B cell (primary cell): ENCODE measurements around the gene ARL2. TPM values are rescaled to one million over a fixed set of nuclear protein-coding genes. Genes with fewer than 3 reads are reported as not detected.

Experiments used
- ATAC-seq: fragments of 200-7000 bp; cut with Tn5 transposase; one replicate; pipeline ENCODE4 v1.10.0; 2021; ENCODE audit warnings: low read depth, mild to moderate bottlenecking, moderate number of reproducible peaks, moderate library complexity
- CTCF ChIA-PET: fragments of 350-600 bp; sonication (Branson Sonifier 250); formaldehyde crosslinking; loops from one replicate; lab custom pipeline; 2021; ENCODE audit warnings: antibody characterized with exemption, inconsistent platforms; lab: Charles Lee
- POLR2A ChIA-PET: fragments of 350-600 bp; sonication (Branson Sonifier 250); formaldehyde crosslinking; loops from one replicate; lab custom pipeline; 2021; ENCODE audit warnings: antibody characterized with exemption; lab: Charles Lee
- DNase-seq: peaks from one replicate; pipeline ENCODE4 v3.0.0; 2013
- H2AFZ ChIP-seq: 2 replicates; pipeline ENCODE4 v1.6.1; 2012; ENCODE audit warnings: mild to moderate bottlenecking, low read depth, low read length; ENCODE audit not compliant: insufficient read depth, poor library complexity, severe bottlenecking
- H3K27ac ChIP-seq, 2 donors: 1 replicate in 1 of 2; 2 replicates in 1 of 2; pipeline ENCODE4 v1.5.1; 2012 to 2013; ENCODE audit warnings: low read length in 2 of 2, mild to moderate bottlenecking in 2 of 2, moderate library complexity in 1 of 2
- H3K27me3 ChIP-seq, 4 experiments: fragments of 200-600 bp in 1 of 4; sonication (generic) in 1 of 4; replicated peaks in 1 of 4; 1 replicate in 2 of 4; 2 replicates in 2 of 4; pipeline versions ENCODE4 v1.6.1 to v1.7.0; 2013 to 2016; ENCODE audit warnings: low read length in 3 of 4, mild to moderate bottlenecking in 2 of 4, mixed read lengths in 1 of 4, moderate library complexity in 1 of 4; ENCODE audit not compliant: insufficient read depth in 4 of 4, control insufficient read depth in 3 of 4; ENCODE audit errors: control extremely low read depth in 1 of 4
- H3K36me3 ChIP-seq, 2 experiments: replicated peaks in 1 of 2; 1 replicate in 1 of 2; 2 replicates in 1 of 2; pipeline versions ENCODE4 v1.6.1 to v1.7.1; 2013; ENCODE audit warnings: low read length in 1 of 2; ENCODE audit not compliant: insufficient read depth in 2 of 2, control insufficient read depth in 1 of 2; ENCODE audit errors: control extremely low read depth in 1 of 2, extremely low read depth in 1 of 2
- H3K4me1 ChIP-seq, 2 donors: fragments of 200-600 bp in 1 of 2; sonication (generic) in 1 of 2; 1 replicate in 1 of 2; 2 replicates in 1 of 2; pipeline versions ENCODE4 v1.5.1 to v1.6.1; 2013 to 2017; ENCODE audit warnings: low read length in 2 of 2; ENCODE audit not compliant: control insufficient read depth in 2 of 2, insufficient read depth in 2 of 2
- H3K4me2 ChIP-seq: replicated peaks from 2 replicates; pipeline ENCODE3; 2012; ENCODE audit warnings: mild to moderate bottlenecking, low read depth, low read length; ENCODE audit not compliant: poor library complexity, severe bottlenecking
- H3K4me3 ChIP-seq, 5 experiments: fragments of 200-600 bp in 1 of 5; sonication (generic) in 1 of 5; 1 replicate in 3 of 5; 2 replicates in 2 of 5; pipeline versions ENCODE4 v1.5.1 to v1.7.0; 2011 to 2016; ENCODE audit warnings: low read length in 4 of 5, mild to moderate bottlenecking in 4 of 5, low read depth in 2 of 5, control low read depth in 1 of 5, moderate library complexity in 1 of 5; ENCODE audit not compliant: insufficient read depth in 1 of 5; ENCODE audit errors: control extremely low read depth in 1 of 5, extremely low read depth in 1 of 5
- H3K79me2 ChIP-seq: fragments of 200-600 bp; sonication (generic); one replicate; pipeline ENCODE4 v1.6.0; 2016; ENCODE audit warnings: low read length; ENCODE audit not compliant: control insufficient read depth, insufficient read depth
- H3K9ac ChIP-seq: fragments of 200-600 bp; sonication (generic); 2 replicates; pipeline ENCODE4 v1.6.1; 2017; ENCODE audit warnings: mild to moderate bottlenecking, low read length, moderate library complexity
- H3K9me3 ChIP-seq, 3 donors: one replicate each; pipeline versions ENCODE4 v1.6.1 to v1.7.1; 2013; ENCODE audit warnings: low read length in 2 of 3; ENCODE audit not compliant: control insufficient read depth in 2 of 3, insufficient read depth in 1 of 3; ENCODE audit errors: control extremely low read depth in 1 of 3
- H4K20me1 ChIP-seq: 2 replicates; pipeline ENCODE4 v1.6.0; 2012; ENCODE audit warnings: mild to moderate bottlenecking, low read length; ENCODE audit not compliant: insufficient read depth, control insufficient read depth, poor library complexity, severe bottlenecking
- H3K27ac Mint-ChIP-seq: one replicate; pipeline ENCODE4 v1.8.0; 2021; ENCODE audit warnings: mixed read lengths
- H3K27me3 Mint-ChIP-seq: one replicate; pipeline ENCODE4 v1.8.0; 2021; ENCODE audit warnings: mixed read lengths
- H3K4me1 Mint-ChIP-seq: one replicate; pipeline ENCODE4 v1.8.0; 2021; ENCODE audit warnings: mixed read lengths
- H3K4me3 Mint-ChIP-seq: one replicate; pipeline ENCODE4 v1.8.0; 2021; ENCODE audit warnings: mixed read lengths
- H3K9me3 Mint-ChIP-seq: one replicate; pipeline ENCODE4 v1.8.0; 2022; ENCODE audit warnings: mixed read lengths; ENCODE audit not compliant: insufficient read depth
- EZH2 ChIP-seq: IDR thresholded peaks from 2 replicates; pipeline ENCODE4 v1.6.1; 2012; ENCODE audit warnings: borderline replicate concordance, low read depth, mild to moderate bottlenecking, moderate library complexity, low read length; ENCODE audit not compliant: insufficient read depth, poor library complexity, severe bottlenecking
- WGBS: methylation state at CpG from one replicate; pipeline ENCODE4 v1.1.5; 2013; ENCODE audit warnings: missing lambda C conversion rate; ENCODE audit not compliant: insufficient coverage; 5-methylcytosine and 5-hydroxymethylcytosine counted together
- intact Hi-C: fragments of 100-400 bp; cut with micrococcal nuclease; formaldehyde crosslinking; loops from one replicate; pipeline ENCODE4 v1.10.0; 2022
- polyA plus RNA-seq: library from polyadenylated mRNA; depleted of rRNA; stranded (reverse); fragments of >200 nt; gene quantifications from 2 replicates; pipeline ENCODE4 v1.2.3, GENCODE V29; 2012
- total RNA-seq, 2 donors: library from RNA; stranded (reverse); fragments of 120-200 nt in 1 of 2; gene quantifications; 1 replicate in 1 of 2; 2 replicates in 1 of 2; pipeline versions ENCODE4 v1.2.3 to v1.2.4, GENCODE V29; 2013 to 2022
- TF ChIP-seq, protein P1 (sequence below): fragments of 200-600 bp; IDR thresholded peaks from one replicate; pipeline ENCODE4 v1.8.0; 2022; ENCODE audit warnings: antibody characterized with exemption, mild to moderate bottlenecking

The ARL2 gene
- total and polyA plus RNA-seq, 2 donors (not counting 1 experiment from before 2014, with no cell fraction given) = 43.4 to 53.6 TPM

DNA sequence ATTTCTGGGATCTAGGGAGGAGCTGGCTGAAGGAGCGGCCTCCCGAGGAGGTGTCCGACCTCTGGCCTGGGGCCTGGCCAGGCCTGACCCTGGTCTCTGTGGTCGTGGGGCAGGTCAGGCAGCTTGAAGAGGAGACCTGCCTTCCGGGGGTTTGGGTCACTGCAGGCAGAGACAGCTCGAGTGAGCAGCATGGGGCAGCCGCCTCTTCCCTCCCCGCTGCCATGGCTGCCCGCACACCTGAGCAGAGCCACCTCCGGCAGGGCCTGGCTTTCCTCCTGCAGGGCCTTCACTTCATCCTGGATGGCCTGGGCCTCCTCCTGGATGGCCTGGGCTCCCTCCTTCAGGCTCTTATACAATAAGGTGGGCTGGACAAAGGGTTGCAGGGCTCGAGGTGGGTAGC lies 52.4 kb downstream of the ARL2 start:
- no peak overlapping the region for H2AFZ ChIP-seq
- no peak for ATAC-seq
- H3K27ac ChIP-seq = no peak overlapping the region
- H3K79me2 ChIP-seq = no peaks in the 10 kb centered on the region
- intact Hi-C loops = no loop called here
- CTCF ChIA-PET = no interaction called here
- Mint-ChIP-seq H3K27me3 (no peaks in the 10 kb centered on the region), H3K4me1 (no peaks in the 10 kb centered on the region), H3K9me3 (no peaks in the 10 kb centered on the region), H3K4me3 (no peak overlapping the region), H3K27ac (no peak overlapping the region)
- H3K9ac ChIP-seq = no peak overlapping the region
- H3K9me3 ChIP-seq = peaks cover 0 to 1% (median 0%) of the 10 kb centered on the region in 3 donors
- H3K4me1 ChIP-seq = no peaks in the 10 kb centered on the region
- H3K27me3 ChIP-seq = no peaks in the 10 kb centered on the region
- H3K4me2 ChIP-seq = no peak overlapping the region
- POLR2A ChIA-PET = no interaction called here
- WGBS = 92% methylated on average over 11 of the region's 11 CpGs
- no peaks in the 10 kb centered on the region for H4K20me1 ChIP-seq
- DNase-seq = no peak
- no peaks in the 10 kb centered on the region for H3K36me3 ChIP-seq
- TF ChIP-seq EZH2 = no peak
- TF ChIP-seq, protein P1, sequence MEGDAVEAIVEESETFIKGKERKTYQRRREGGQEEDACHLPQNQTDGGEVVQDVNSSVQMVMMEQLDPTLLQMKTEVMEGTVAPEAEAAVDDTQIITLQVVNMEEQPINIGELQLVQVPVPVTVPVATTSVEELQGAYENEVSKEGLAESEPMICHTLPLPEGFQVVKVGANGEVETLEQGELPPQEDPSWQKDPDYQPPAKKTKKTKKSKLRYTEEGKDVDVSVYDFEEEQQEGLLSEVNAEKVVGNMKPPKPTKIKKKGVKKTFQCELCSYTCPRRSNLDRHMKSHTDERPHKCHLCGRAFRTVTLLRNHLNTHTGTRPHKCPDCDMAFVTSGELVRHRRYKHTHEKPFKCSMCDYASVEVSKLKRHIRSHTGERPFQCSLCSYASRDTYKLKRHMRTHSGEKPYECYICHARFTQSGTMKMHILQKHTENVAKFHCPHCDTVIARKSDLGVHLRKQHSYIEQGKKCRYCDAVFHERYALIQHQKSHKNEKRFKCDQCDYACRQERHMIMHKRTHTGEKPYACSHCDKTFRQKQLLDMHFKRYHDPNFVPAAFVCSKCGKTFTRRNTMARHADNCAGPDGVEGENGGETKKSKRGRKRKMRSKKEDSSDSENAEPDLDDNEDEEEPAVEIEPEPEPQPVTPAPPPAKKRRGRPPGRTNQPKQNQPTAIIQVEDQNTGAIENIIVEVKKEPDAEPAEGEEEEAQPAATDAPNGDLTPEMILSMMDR = no peak
- H3K4me3 ChIP-seq = no peak overlapping the region

DNA sequence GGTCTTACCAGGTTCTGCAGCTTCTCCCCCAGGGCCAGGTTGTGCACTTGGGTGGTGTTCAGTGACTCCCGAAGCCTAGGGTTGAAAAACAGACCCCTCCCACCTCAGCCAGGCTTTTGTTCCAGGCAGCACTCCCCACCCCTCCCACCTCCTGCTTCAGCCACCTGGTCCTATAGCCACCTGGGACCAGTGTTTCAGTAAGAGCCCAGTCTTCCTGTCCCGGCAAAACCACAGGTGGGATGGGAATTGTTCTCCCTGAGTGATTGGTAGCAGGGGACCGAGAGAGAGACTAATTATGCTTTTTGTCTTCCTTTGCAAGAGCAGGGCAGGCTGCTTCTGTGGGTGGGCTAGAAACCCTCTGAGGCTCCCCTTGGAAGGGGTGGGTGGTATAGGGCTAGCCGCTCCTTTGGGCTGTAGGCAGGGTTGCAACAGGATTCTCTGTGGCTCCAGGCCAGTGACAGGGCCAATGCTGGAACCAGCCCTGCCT lies 52.9 kb downstream of the ARL2 start:
- no peak overlapping the region for H3K4me3 Mint-ChIP-seq
- intact Hi-C loops = no loop called here
- H3K27ac Mint-ChIP-seq = no peak overlapping the region
- Histone ChIP-seq H3K4me2 (no peak overlapping the region), H3K9me3 (no peaks in the 10 kb centered on the region), H4K20me1 (no peaks in the 10 kb centered on the region), H3K27me3 (no peaks in the 10 kb centered on the region), H3K4me1 (peaks cover 0 to 4% of the 10 kb centered on the region in 2 donors), H3K36me3 (no peaks in the 10 kb centered on the region), H3K9ac (no peak overlapping the region), H3K4me3 (no peak overlapping the region), H3K27ac (no peak overlapping the region), H3K79me2 (no peaks in the 10 kb centered on the region), H2AFZ (no peak overlapping the region)
- H3K4me1 Mint-ChIP-seq = peaks cover under 1% of the 10 kb centered on the region
- no peaks in the 10 kb centered on the region for H3K9me3 Mint-ChIP-seq
- ChIA-PET POLR2A (no interaction called here), CTCF (no interaction called here)
- DNase-seq (no peak), ATAC-seq (no peak)
- no peaks in the 10 kb centered on the region for H3K27me3 Mint-ChIP-seq
- no peak for TF ChIP-seq EZH2
- TF ChIP-seq, protein P1 = no peak
- WGBS = 59% methylated on average over 4 of the region's 4 CpGs
